ENCODE data around the gene C1QB.
"Not testable (repeated sequence)": the region's sequence is repeated elsewhere in the genome, so short reads cannot be mapped to it uniquely, and the experiment has no call there.

The C1QB gene

GRCh38 chr1:22685591-22686059 is 32.6 kb downstream of the C1QB start:
- Histone ChIP-seq H3K9me3 (ENCODE audit: control insufficient read depth, insufficient read depth, low read length) (no peaks in the 10 kb centered on the region), H3K36me3 (ENCODE audit: insufficient read depth, low read length) (no peaks in the 10 kb centered on the region), H3K9ac (ENCODE audit: low read depth, low read length) (no peak overlapping the region), H3K4me1 (ENCODE audit: insufficient read depth, low read length) (peaks cover 10% of the 10 kb centered on the region; the same call in 1 of the 2 replicates)

DNA sequence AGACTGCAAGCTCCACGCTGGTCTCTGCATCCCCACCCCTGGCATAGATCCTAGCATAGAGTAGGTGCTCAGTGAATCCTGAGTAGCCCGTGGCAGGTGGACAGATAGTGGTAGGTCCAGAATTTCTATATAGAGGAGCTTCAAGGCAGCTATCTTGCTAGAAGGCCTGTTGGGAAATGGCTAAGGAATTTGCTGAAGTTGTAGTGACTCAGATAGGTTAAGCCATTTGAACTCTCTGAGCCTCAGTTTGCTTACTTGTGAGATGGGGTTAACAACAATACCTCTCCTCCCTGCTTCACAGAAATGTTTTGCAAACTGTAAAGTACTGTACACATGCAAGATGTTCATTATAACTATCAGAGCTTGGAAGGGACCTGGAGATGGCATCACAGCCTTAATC is 34.2 kb downstream of the C1QB start:
- H3K4me1 ChIP-seq (ENCODE audit: insufficient read depth, low read length), result peaks cover 10% of the 10 kb centered on the region; the same call in 1 of the 2 replicates
- no peaks in the 10 kb centered on the region for H3K36me3 ChIP-seq (ENCODE audit: insufficient read depth, low read length)
- no peaks in the 10 kb centered on the region for H3K9me3 ChIP-seq (ENCODE audit: control insufficient read depth, insufficient read depth, low read length)
- no peak overlapping the region for H3K9ac ChIP-seq (ENCODE audit: low read depth, low read length)

DNA sequence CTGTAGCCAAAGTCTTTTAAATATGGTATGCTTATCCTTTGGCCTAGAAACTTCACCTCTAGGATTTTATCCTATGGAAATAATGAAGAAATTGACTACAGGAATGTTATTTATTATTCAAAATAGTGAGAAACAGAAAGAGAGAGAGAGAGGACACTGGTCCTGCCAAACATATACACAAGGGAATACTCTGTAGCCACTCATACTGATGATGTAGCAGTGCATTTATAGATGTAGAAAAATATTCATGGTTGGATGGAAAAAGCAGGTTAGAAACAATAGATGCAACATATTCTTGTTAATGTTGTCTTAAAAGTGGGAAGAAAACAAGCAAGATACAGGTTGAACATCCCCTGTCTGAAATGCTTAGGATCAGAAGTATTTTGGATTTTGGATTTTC is 35.4 kb downstream of the C1QB start:
- Histone ChIP-seq H3K9me3 (ENCODE audit: control insufficient read depth, insufficient read depth, low read length) (no peaks in the 10 kb centered on the region), H3K4me1 (ENCODE audit: insufficient read depth, low read length) (peaks cover 10% of the 10 kb centered on the region; the same call in 1 of the 2 replicates), H3K36me3 (ENCODE audit: insufficient read depth, low read length) (no peaks in the 10 kb centered on the region), H3K9ac (ENCODE audit: low read depth, low read length) (no peak overlapping the region)

GRCh38 chr1:22689505-22689904 is 36.5 kb downstream of the C1QB start:
- H3K9ac ChIP-seq (ENCODE audit: low read depth, low read length), result no peak overlapping the region
- H3K4me1 ChIP-seq (ENCODE audit: insufficient read depth, low read length), result peaks cover 10% of the 10 kb centered on the region; the same call in 1 of the 2 replicates
- H3K36me3 ChIP-seq (ENCODE audit: insufficient read depth, low read length), result no peaks in the 10 kb centered on the region
- H3K9me3 ChIP-seq (ENCODE audit: control insufficient read depth, insufficient read depth, low read length), result no peaks in the 10 kb centered on the region

DNA sequence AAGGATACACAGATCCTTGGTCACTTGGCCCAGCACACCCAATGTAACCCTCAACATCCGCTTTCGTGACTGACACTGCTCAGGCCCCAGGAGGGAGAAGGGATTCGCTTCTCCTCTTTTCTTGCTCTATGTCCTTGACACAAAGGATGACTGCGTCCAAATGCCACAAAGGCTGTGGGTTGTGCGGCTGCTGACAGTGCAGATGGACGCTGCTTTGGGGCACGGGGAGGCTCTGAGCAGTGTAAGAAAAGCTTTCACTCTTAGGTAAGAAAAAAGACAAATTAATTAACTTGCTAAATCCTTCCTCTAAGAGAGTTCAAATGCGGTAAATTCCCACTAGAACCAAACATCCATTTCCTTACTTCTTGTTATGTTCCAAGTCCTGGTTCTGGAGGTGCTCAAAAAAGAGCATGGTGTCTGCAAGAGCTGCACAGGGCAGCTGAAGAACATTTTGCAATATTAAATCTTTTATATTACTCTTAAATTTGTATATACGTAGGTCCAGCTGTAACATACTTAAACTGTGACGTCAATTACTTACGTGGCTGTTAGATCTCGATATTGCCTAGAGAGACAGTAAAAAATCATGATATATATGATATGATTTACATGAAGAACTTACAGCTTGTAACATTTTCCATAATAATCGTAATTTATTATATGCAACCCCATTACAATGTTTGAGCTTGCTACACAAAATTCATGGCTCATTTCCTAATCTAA is 38.2 kb downstream of the C1QB start:
- no peaks in the 10 kb centered on the region for H3K4me1 ChIP-seq (ENCODE audit: insufficient read depth, low read length)
- no peaks in the 10 kb centered on the region for H3K9me3 ChIP-seq (ENCODE audit: control insufficient read depth, insufficient read depth, low read length)
- H3K9ac ChIP-seq (ENCODE audit: low read depth, low read length), result no peak overlapping the region

DNA sequence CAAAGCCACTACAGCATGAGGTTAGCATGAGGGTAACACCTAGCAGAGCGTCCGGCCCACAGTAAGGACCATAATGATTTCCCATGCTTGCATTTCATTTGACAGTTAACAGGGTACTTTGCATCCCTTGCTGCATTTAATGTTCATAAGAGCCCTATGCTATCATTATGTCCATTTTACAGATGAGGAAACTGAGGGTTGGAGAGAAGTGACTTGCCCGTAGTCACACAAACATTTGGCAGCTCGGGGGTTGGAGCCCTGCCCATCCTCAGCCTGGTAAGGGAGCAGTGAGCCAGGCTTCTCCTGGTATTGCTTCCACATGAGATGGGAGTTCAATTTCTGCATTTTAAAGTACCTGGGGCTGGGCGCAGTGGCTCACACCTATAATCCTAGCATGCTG is 41.1 kb downstream of the C1QB start:
- no peaks in the 10 kb centered on the region for H3K36me3 ChIP-seq (ENCODE audit: insufficient read depth, low read length)
- no peaks in the 10 kb centered on the region for H3K4me1 ChIP-seq (ENCODE audit: insufficient read depth, low read length)
- no peak overlapping the region for H3K9ac ChIP-seq (ENCODE audit: low read depth, low read length)
- H3K9me3 ChIP-seq (ENCODE audit: control insufficient read depth, insufficient read depth, low read length), result no peaks in the 10 kb centered on the region

More for the DNA sequence above, 38.2 kb downstream of the C1QB start:
- no peaks in the 10 kb centered on the region for H3K36me3 ChIP-seq (ENCODE audit: insufficient read depth, low read length)

DNA sequence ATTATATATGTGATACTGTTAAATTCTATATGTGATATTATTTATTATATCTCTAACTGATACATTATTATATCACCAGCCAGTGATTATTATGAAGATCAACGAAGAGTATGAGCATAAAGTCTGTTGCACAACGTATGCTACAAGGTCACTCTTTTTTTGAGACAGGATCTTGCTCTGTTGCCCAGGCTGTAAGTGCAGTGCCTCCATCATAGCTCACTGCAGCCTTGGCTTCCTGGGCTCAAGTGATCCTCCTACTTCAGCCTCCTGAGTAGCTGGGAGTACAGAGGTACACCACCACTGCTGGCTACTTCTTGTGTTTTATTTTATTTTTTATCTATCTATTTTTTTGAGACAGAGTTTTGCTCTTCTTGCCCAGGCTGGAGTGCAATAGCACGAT is 43.6 kb downstream of the C1QB start:
- Histone ChIP-seq H3K9me3 (ENCODE audit: control insufficient read depth, insufficient read depth, low read length) (no peaks in the 10 kb centered on the region), H3K9ac (ENCODE audit: low read depth, low read length) (no peak overlapping the region), H3K4me1 (ENCODE audit: insufficient read depth, low read length) (no peaks in the 10 kb centered on the region), H3K36me3 (ENCODE audit: insufficient read depth, low read length) (no peaks in the 10 kb centered on the region)

DNA sequence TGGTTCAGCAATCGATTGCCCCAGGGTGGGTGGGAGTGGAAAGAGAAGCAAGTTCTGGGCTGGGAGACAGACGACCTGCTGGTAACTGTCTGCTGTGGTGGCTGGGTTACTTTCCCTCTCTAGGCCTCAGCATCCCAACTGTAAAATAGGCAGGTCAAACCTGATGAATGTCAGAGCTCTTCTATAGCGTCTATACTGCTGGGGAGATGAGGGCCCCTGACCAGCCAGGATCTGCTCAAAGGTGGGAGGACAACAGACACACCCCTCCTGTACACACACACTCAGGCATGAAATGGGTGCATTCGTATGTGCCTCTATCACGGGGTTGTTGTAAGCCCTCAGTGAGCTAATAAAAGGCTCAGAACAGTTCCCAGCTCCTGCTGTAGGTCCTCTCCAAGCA is 44.9 kb downstream of the C1QB start:
- H3K9me3 ChIP-seq (ENCODE audit: control insufficient read depth, insufficient read depth, low read length), result no peaks in the 10 kb centered on the region
- no peaks in the 10 kb centered on the region for H3K36me3 ChIP-seq (ENCODE audit: insufficient read depth, low read length)
- no peaks in the 10 kb centered on the region for H3K4me1 ChIP-seq (ENCODE audit: insufficient read depth, low read length)
- no peak overlapping the region for H3K9ac ChIP-seq (ENCODE audit: low read depth, low read length)

- Histone ChIP-seq H3K4me1 (ENCODE audit: insufficient read depth, low read length) (peaks cover 3% of the 10 kb centered on the region; the same call in 1 of the 2 replicates), H3K9me3 (ENCODE audit: control insufficient read depth, insufficient read depth, low read length) (no peaks in the 10 kb centered on the region), H3K9ac (ENCODE audit: low read depth, low read length) (no peak overlapping the region), H3K36me3 (ENCODE audit: insufficient read depth, low read length) (no peaks in the 10 kb centered on the region)
These were observed 46.9 kb downstream of the C1QB start for GRCh38 chr1:22699681-22700520.

DNA sequence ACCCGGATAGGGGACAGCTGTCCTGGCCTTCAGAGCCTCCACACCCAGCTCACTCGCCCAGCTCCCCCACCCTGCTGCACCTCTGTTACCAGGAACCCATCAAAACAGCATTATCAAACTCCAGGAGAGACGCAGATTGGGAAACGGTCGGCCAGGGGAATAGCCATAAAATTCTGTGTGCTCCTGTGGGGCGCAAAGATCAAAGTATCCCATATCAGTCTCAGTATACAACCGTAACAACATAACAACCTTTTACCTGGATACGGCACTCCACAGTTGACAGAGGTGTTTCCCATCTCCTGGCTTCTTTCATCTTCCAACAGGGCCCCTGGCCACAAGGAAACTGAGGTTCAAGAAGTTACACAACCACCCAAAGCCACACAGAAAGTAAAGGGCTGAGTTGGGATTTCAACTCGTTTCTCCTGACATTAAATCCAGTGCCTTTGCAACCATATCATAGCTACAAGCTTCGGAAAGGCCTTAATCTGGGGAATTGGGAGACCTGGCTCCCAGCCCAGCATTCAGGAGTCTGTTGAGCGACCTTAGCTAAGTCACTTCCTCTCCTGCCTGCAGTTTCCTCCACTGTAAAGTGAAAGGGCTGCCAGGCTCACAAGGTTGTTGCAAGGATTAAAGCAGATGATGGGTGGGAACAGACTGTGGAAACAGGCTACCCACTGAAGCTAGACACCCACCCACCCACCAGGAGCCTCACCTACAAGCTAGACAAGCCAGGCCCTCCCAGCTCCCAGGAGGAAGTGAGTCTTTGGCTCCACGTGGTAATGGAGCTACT is 49.5 kb downstream of the C1QB start:
- H3K36me3 ChIP-seq (ENCODE audit: insufficient read depth, low read length), result no peaks in the 10 kb centered on the region
- no peak overlapping the region for H3K9ac ChIP-seq (ENCODE audit: low read depth, low read length)
- H3K9me3 ChIP-seq (ENCODE audit: control insufficient read depth, insufficient read depth, low read length), result no peaks in the 10 kb centered on the region
- H3K4me1 ChIP-seq (ENCODE audit: insufficient read depth, low read length), result peaks cover 3% of the 10 kb centered on the region; the same call in 1 of the 2 replicates

GRCh38 chr1:22704440-22705067 is 51.5 kb downstream of the C1QB start:
- H3K4me1 ChIP-seq (ENCODE audit: insufficient read depth, low read length), result peaks cover 6% of the 10 kb centered on the region; the same call in 1 of the 2 replicates
- no peaks in the 10 kb centered on the region for H3K9me3 ChIP-seq (ENCODE audit: control insufficient read depth, insufficient read depth, low read length)
- no peak overlapping the region for H3K9ac ChIP-seq (ENCODE audit: low read depth, low read length)
- H3K36me3 ChIP-seq (ENCODE audit: insufficient read depth, low read length), result no peaks in the 10 kb centered on the region

DNA sequence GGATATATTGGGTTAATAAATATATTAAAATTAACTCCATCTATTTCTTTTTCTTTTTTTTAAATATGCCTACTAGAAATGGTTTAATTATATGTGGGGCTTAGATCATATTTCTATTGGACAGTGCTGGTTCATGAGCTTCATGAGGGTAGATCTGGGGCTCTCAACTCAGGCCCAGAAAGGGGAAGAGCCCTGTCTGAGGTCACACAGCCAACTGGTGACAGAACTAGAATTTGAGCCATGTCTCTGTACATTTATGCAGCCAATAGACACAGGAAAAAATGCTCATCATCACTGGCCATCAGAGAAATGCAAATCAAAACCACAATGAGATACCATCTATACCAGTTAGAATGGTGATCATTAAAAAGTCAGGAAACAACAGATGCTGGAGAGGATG is 52.5 kb downstream of the C1QB start:
- Histone ChIP-seq H3K4me1 (ENCODE audit: insufficient read depth, low read length) (peaks cover 8% of the 10 kb centered on the region; the same call in 1 of the 2 replicates), H3K9ac (ENCODE audit: low read depth, low read length) (no peak overlapping the region), H3K9me3 (ENCODE audit: control insufficient read depth, insufficient read depth, low read length) (no peaks in the 10 kb centered on the region), H3K36me3 (ENCODE audit: insufficient read depth, low read length) (no peaks in the 10 kb centered on the region)

DNA sequence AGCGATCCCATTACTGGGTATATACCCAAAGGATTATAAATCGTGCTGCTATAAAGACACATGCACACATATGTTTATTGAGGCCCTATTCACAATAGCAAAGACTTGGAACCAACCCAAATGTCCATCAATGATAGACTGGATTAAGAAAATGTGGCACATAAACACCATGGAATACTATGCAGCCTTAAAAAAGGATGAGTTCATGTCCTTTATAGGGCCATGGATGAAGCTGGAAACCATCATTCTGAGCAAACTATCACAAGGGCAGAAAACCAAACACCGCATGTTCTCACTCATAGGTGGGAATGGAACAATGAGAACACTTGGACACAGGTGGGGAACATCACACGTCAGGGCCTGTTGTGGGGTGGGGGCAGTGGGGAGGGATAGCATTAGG is 53.1 kb downstream of the C1QB start:
- not testable (repeated sequence) for H3K9ac ChIP-seq (ENCODE audit: low read depth, low read length); H3K36me3 ChIP-seq (ENCODE audit: insufficient read depth, low read length); H3K4me1 ChIP-seq (ENCODE audit: insufficient read depth, low read length); H3K9me3 ChIP-seq (ENCODE audit: control insufficient read depth, insufficient read depth, low read length)

DNA sequence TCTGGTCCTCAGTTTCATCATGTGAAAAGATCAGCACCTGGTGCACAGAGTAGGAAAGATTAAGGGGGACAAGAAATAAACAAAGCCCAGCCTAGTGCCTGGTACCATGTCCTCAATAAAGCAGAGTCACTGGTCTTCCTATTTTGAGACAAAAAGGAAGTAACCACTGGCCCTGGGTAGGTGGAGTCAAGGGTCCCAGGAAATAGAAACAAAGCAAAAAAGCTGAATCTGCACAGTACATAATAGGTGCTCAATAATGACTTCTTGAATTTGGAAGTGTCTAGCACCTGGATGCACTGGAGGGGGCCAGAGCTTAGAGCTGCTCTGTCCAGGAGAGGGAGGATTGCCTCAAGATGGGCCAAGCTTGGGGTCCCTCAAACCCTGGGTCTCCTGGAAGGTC is 55.7 kb downstream of the C1QB start:
- H3K9me3 ChIP-seq (ENCODE audit: control insufficient read depth, insufficient read depth, low read length), result no peaks in the 10 kb centered on the region
- H3K9ac ChIP-seq (ENCODE audit: low read depth, low read length), result no peak overlapping the region
- no peaks in the 10 kb centered on the region for H3K36me3 ChIP-seq (ENCODE audit: insufficient read depth, low read length)
- H3K4me1 ChIP-seq (ENCODE audit: insufficient read depth, low read length), result peaks cover 8% of the 10 kb centered on the region; the same call in 1 of the 2 replicates
